Retinal pigment epithelial cell (primary cell): ENCODE results near the gene TERB1.

Source experiments
- DNase-seq: peaks from one replicate; pipeline ENCODE4 v3.0.0-alpha.2; 2010; ENCODE audit warnings: low read depth
- H3K4me3 ChIP-seq: 2 replicates; pipeline ENCODE4 v1.5.1; 2011; ENCODE audit warnings: mild to moderate bottlenecking, low read length, control low read depth, moderate library complexity
- TF ChIP-seq, protein P1 (sequence below): conservative IDR thresholded peaks from 2 replicates; pipeline ENCODE4 v1.5.1; 2011; ENCODE audit warnings: low read depth, low read length, control low read depth, inconsistent platforms

Gene TERB1

DNA sequence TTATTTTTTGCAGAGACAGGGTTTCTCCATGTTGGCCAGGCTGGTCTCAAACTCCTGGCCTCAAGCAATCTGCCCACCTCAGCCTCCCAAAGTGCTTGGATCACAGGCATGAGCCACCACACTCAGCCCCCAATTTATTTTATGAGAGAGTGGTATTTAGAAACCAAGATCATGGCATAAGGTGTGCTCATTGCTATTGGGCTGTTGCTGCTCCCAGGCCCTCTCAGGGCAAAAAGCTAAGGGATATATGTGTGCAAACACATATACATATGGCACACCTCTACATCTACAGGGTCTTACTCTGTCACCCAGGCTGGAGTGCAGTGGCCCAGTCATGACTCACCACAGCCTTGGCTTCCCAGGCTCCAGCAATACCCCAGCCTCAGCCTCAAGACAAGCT, 89.8 kb downstream of the TERB1 start:
- no peak overlapping the region for H3K4me3 ChIP-seq
- no peak for DNase-seq
- TF ChIP-seq, protein P1, sequence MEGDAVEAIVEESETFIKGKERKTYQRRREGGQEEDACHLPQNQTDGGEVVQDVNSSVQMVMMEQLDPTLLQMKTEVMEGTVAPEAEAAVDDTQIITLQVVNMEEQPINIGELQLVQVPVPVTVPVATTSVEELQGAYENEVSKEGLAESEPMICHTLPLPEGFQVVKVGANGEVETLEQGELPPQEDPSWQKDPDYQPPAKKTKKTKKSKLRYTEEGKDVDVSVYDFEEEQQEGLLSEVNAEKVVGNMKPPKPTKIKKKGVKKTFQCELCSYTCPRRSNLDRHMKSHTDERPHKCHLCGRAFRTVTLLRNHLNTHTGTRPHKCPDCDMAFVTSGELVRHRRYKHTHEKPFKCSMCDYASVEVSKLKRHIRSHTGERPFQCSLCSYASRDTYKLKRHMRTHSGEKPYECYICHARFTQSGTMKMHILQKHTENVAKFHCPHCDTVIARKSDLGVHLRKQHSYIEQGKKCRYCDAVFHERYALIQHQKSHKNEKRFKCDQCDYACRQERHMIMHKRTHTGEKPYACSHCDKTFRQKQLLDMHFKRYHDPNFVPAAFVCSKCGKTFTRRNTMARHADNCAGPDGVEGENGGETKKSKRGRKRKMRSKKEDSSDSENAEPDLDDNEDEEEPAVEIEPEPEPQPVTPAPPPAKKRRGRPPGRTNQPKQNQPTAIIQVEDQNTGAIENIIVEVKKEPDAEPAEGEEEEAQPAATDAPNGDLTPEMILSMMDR: no peak

DNA sequence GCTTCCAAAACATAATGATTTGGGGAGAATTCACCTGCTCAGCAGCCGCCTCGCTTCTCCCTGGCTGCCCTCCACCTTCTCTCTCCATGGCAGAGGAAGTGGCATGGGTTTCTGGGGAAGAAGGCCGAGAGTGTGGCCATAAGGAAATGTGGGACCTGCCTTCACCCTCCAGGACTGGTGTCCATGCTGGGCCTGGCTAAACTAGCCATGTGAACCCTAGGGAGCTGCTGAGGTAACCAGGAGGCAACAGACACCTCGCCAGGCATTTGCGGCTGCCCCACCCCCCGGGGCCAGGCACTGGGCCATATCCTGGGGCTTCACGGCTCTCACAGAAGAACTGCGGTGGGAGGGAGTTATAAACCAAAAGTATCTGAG, 94.9 kb downstream of the TERB1 start:
- TF ChIP-seq, protein P1: no peak
- H3K4me3 ChIP-seq: no peak overlapping the region
- DNase-seq: no peak

DNA sequence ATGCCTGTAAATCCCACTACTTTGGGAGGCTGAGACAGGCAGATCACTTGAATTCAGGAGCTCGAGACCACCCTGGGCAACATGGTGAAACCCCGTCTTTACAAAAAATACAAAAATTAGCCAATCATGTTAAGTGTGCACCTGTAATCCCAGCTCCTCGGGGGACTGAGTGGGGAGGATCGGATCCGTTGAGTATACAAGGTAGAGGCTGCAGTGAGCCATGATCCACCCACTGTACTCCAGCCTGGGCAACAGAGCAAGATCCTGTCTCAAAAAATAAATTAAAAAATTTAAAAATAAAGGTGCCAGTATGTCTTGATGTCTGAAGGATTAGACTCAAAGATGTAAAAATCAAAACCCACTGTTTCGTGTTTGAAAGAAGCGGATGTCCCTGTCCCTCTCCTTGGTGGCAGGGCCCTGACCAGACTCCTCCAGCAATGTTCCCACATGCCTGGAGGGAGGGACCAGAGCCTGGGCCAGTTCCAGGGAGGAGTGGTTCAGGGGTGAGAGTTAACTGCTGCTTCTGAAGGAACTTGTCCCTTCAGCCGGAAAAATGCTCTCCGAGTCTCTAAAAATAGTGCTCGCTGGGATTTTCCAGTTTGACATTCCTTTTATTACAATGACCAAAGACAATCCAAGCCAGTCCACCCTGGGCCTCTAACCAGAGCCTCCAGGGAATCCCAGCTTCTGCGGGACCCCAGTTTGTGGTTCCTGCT, 95.4 kb downstream of the TERB1 start:
- DNase-seq: no peak
- TF ChIP-seq, protein P1: no peak
- no peak overlapping the region for H3K4me3 ChIP-seq
